ENCODE results near the gene MYO19.

The MYO19 gene

DNA sequence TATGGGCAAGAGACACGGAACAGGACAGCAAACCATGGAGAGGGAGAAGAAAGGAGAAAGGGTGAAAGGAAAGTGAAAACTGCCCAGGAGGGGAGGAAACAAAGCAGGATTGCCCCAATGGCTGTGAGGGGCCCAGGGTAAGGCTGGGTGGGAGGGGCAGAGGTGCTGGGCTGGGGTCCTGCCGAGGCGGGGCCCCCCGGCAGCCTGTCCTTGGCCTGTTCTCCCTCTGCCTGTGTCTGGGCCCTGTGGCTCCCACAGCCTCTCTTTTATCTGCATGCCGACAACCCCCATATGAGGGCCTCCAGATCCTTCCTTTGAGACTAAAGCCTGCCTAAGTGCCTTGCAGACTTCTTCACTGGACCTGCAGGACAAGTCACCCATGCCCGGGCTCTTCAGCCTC, 32.7 kb downstream of the MYO19 start:
- TF ChIP-seq POLR2AphosphoS5 (IDR thresholded peaks at IDR 0.05; ENCODE audit: low read depth, low read length): no peak
- TF ChIP-seq, protein P1, sequence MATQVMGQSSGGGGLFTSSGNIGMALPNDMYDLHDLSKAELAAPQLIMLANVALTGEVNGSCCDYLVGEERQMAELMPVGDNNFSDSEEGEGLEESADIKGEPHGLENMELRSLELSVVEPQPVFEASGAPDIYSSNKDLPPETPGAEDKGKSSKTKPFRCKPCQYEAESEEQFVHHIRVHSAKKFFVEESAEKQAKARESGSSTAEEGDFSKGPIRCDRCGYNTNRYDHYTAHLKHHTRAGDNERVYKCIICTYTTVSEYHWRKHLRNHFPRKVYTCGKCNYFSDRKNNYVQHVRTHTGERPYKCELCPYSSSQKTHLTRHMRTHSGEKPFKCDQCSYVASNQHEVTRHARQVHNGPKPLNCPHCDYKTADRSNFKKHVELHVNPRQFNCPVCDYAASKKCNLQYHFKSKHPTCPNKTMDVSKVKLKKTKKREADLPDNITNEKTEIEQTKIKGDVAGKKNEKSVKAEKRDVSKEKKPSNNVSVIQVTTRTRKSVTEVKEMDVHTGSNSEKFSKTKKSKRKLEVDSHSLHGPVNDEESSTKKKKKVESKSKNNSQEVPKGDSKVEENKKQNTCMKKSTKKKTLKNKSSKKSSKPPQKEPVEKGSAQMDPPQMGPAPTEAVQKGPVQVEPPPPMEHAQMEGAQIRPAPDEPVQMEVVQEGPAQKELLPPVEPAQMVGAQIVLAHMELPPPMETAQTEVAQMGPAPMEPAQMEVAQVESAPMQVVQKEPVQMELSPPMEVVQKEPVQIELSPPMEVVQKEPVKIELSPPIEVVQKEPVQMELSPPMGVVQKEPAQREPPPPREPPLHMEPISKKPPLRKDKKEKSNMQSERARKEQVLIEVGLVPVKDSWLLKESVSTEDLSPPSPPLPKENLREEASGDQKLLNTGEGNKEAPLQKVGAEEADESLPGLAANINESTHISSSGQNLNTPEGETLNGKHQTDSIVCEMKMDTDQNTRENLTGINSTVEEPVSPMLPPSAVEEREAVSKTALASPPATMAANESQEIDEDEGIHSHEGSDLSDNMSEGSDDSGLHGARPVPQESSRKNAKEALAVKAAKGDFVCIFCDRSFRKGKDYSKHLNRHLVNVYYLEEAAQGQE (IDR thresholded peaks at IDR 0.05; ENCODE audit: insufficient read depth in 1 of 2, low read depth in 2 of 2, low read length in 2 of 2): no peak
- no peak for TF ChIP-seq SIN3A (IDR thresholded peaks at IDR 0.05; ENCODE audit: borderline replicate concordance, insufficient read depth, low read length)
- TF ChIP-seq FOXP2 (optimal IDR thresholded peaks at IDR 0.05; ENCODE audit: borderline replicate concordance, extremely low read depth, extremely low read length, insufficient read depth): no peak
- no peak for TF ChIP-seq TAF1 (IDR thresholded peaks at IDR 0.05; ENCODE audit: borderline replicate concordance, insufficient read depth, low read length)

DNA sequence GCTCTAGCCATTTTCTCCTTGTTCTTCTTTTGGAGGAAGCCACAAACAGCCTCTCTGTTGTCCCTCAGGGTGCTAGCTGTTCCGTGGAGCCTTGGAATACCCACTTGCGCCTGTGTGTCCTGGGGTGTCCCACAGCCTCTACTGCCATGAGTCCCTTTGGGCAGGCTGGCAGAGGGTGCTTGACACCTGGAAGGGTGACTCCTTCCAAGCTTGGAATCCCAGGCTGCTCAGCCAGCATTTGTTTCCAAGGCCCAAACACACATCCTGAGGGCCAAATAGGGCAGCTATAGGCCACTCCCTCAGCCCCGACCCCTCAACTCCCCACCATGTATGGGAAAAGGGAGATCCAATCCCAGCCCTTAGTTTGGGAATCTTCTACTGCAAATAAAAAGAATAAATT, 33.3 kb downstream of the MYO19 start:
- TF ChIP-seq, protein P1 (IDR thresholded peaks at IDR 0.05; ENCODE audit: insufficient read depth in 1 of 2, low read depth in 2 of 2, low read length in 2 of 2): no peak
- TF ChIP-seq FOXP2 (optimal IDR thresholded peaks at IDR 0.05; ENCODE audit: borderline replicate concordance, extremely low read depth, extremely low read length, insufficient read depth) (no peak), TAF1 (IDR thresholded peaks at IDR 0.05; ENCODE audit: borderline replicate concordance, insufficient read depth, low read length) (no peak), SIN3A (IDR thresholded peaks at IDR 0.05; ENCODE audit: borderline replicate concordance, insufficient read depth, low read length) (no peak), POLR2AphosphoS5 (IDR thresholded peaks at IDR 0.05; ENCODE audit: low read depth, low read length) (no peak)

DNA sequence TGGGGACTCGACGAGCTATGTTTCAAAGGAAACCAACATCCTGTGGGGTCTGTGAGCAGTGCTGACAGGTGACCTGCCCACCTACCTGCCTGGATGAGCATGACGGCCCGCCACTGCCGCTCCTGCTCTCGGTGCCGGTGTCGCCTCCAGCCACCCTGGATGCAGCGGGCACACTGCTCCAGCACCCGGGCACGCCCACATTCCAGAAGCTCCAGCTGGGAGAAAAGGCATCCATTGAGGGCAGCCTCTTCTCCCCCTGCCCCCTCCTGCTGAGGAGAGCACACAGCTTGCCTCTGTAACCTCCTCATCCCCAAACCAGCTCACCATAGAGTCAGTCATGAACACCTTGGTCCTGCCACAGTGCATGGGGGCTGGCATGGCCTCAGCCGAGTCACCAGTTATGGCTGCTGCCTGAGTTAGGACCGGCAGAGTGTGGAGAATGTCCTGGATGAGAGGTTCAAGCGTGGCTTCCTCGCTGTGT, 33.9 kb downstream of the MYO19 start:
- TF ChIP-seq TAF1 (IDR thresholded peaks at IDR 0.05; ENCODE audit: borderline replicate concordance, insufficient read depth, low read length) (no peak), POLR2AphosphoS5 (IDR thresholded peaks at IDR 0.05; ENCODE audit: low read depth, low read length) (0 out of 2 replicates have a peak, but pooled peaks have one; percentile 30), SIN3A (IDR thresholded peaks at IDR 0.05; ENCODE audit: borderline replicate concordance, insufficient read depth, low read length) (no peak)
- TF ChIP-seq, protein P1 (IDR thresholded peaks at IDR 0.05; ENCODE audit: insufficient read depth in 1 of 2, low read depth in 2 of 2, low read length in 2 of 2): no peak

DNA sequence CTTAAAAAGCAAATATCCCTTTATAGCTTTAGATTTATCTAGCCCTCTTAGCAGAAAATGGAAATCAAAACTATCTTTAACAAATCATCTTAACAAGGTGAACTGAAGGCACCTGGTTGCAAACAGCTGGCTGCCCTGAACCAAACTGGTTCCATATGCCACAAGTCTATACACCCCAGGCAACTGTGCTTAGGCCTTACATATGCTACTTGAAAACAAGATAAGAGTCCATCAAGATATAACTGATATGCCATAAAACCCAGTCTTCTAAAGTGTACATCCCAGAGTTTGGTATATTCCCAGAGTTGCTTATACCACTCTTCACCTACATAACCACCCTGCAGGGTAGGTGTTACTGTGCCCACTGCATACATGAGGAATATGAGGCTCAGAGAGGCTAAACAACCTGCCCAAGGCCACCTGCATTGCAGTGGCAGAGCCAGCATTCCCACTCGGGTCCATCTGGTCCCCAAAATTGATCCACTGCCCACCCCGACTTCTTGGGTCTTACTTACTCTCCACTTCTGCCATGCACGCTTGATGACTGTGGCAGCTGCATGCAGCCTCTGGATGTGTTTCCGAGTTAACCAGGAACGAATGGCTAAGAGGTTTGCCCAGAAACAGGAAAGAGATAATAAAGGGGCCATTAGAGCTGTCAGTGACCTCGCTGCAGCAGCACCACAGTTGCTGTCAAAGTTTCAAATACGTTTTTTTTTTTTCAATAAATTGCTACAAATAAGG, 35.9 kb downstream of the MYO19 start:
- TF ChIP-seq TAF1 (IDR thresholded peaks at IDR 0.05; ENCODE audit: borderline replicate concordance, insufficient read depth, low read length) (no peak), SIN3A (IDR thresholded peaks at IDR 0.05; ENCODE audit: borderline replicate concordance, insufficient read depth, low read length) (no peak), FOXP2 (optimal IDR thresholded peaks at IDR 0.05; ENCODE audit: borderline replicate concordance, extremely low read depth, extremely low read length, insufficient read depth) (no peak), POLR2AphosphoS5 (IDR thresholded peaks at IDR 0.05; ENCODE audit: low read depth, low read length) (no peak)
- TF ChIP-seq, protein P1 (IDR thresholded peaks at IDR 0.05; ENCODE audit: insufficient read depth in 1 of 2, low read depth in 2 of 2, low read length in 2 of 2): no peak

Measured in PFSK-1 (cell line).